NB4 (cell line): ENCODE measurements around the gene MRPL27.

Experiments used
- CTCF ChIP-seq: IDR thresholded peaks from one replicate; pipeline ENCODE4 v1.5.1; 2012; ENCODE audit warnings: low read depth, low read length
- MAX ChIP-seq: IDR thresholded peaks from 2 replicates; pipeline ENCODE4 v1.6.1; 2011; ENCODE audit warnings: low read depth, low read length
- POLR2A ChIP-seq: IDR thresholded peaks from 2 replicates; pipeline ENCODE4 v1.6.1; 2011; ENCODE audit warnings: mild to moderate bottlenecking; ENCODE audit not compliant: insufficient read length; ENCODE audit errors: extremely low read depth

DNA sequence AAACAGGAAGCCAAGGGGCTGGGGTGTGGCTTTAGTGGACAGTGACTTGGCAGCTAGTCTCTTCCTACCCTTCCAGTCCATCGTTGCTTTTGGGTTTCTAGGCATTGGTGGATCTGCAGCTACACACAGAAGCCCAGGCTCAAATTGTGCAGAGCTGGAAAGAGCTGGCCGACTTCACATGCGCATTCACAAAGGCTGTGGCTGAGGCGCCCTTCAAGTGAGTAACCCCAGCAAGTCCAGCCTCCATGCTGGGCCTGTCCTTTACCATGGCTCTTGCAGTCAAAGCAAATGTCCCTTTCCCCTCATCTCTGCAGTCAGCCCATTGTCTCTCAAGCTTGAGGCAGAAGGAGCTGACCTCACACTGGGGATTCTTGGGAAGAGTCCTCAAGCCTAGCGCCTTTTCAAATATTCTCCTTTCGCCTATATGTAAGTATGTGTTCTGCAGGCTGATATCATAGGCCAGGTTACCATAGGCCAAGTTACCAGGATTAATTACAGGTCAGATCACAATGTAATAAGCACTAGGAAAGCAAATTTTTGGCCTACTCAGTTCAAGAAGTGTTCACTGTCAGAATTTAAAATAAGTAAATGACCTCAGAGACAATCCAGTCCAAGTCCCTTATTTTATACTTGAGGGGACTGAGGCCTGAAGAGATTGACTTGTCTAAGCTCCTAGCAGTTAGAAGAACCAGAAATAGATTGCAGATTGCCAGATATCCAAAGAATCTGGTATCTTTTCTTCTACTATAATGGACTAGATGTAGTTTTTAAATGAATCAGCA is 6.6 kb upstream of the MRPL27 start:
- TF ChIP-seq CTCF (no peak), POLR2A (no peak), MAX (no peak)
